Stimulated activated CD8-positive, alpha-beta memory T cell treated with anti-CD3 and anti-CD28 coated beads, Interleukin-12 subunit alpha, Interleukin-12 subunit beta, amount 100 ng/mL, for 4 hours (primary cell): ENCODE results near the gene ADGRG2.
"Not testable (repeated sequence)": the region's sequence is repeated elsewhere in the genome, so short reads cannot be mapped to it uniquely, and the experiment has no call there.

Experiments
- DNase-seq: peaks from one replicate; pipeline ENCODE4 v3.0.0-alpha.2; 2020; ENCODE audit warnings: low read depth

ADGRG2 gene

DNA sequence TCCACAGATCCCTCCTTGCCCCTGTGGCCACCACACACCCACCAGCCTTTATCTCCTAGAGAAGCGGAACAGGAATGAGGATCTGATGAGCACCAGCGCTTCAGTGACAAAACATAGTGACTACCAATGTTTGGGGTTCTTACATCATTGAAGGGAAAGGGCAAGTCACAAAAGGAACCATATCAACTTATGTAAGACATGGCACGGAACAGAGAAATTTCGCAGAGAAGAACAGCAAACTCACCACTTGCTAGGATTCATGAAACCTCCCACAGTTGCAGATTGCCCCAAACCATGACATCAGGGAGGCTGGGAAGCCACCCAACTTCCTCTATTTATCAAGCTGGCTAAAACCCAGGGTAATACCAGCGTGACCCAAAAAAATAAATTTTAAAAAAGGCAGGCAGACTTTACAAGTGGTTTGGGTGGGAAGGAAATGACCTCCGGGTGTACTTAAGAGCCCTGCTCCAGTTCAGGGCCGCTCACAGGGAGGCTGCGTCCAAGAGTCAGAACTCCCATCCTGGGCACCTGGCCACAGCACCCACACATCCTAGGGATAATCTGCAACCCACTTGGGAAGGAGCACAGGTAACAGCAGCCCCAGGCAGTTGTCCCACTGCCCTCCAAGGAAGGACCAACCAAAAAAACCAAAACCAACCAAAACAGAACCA, 36.0 kb downstream of the ADGRG2 start:
- no peak for DNase-seq

DNA sequence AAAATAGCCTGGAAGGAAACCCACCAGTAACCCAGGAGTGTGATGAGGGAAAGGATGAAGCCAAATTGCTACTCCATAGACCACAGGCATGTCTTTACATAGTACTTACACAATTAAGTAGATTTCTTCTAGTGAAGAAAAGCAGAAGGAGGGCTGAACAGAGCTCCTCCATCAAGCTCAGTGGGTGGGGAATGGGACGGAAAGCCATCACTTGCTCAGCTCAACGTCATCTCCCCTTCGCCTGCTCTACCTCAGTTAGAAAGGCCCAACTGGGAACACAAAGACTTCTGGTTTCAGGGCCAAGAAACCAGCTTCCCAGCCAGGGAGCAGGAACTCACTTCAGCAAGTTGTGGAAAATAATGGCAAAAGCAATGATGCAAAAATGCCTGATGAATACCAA, 36.6 kb downstream of the ADGRG2 start:
- DNase-seq, result no peak

DNA sequence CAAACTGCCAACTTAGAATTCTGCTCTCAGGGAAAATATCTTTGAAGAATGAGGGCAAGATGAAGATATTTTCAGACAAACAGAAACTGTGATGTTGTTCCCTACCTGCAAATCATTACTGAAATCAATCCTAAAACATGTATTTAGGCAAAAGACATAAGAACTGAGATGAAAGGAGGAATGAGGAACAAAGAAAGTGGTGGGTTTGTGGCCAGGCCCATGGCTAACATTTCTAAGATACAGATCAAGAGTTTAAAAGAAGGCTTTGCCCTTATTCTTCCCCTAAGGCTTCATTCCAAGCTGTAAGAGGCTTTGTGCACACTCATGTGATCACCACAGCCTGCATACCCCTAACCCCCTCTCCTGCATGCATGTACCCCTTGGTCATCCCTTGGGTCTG, 46.5 kb downstream of the ADGRG2 start:
- no peak for DNase-seq

DNA sequence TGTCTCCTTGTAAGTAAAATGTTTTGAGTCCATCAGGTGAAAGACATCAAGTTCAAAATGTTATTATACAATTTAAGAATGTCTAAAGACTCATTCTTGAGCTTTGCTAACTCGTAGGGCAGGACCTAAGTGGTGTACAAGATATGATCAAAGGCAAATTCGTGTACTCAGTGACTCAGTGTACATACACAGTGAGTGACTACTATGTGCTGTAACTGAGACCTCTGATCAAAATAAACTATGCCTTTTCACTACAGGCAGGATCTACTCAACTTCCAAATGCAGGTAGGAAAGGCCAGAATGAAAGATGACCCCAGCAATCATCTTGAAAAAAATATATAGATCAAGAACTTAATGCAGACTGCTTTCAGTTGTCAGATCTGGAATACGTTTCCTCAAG, 49.9 kb downstream of the ADGRG2 start:
- no peak for DNase-seq

DNA sequence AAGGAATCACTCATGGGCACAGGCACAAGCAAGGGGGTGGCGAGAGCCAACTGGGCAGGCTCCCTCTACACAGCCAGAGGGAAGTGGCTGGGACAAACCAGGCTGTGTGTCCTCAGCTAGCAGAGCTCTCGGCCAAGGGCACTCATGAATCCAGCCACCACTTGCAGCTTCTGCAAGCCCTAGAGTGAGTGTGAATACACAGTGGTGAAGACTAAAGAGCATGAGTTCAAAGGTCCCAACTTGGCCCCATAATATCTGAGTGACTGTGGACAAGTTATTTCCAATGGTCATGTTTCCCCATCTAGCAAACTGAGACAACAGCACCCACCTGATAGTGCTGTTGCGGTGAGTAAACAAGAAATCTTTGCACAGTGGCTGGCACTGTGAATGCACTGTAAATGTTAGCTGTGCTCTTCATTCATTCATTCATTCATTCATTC, 51.7 kb downstream of the ADGRG2 start:
- no peak for DNase-seq

DNA sequence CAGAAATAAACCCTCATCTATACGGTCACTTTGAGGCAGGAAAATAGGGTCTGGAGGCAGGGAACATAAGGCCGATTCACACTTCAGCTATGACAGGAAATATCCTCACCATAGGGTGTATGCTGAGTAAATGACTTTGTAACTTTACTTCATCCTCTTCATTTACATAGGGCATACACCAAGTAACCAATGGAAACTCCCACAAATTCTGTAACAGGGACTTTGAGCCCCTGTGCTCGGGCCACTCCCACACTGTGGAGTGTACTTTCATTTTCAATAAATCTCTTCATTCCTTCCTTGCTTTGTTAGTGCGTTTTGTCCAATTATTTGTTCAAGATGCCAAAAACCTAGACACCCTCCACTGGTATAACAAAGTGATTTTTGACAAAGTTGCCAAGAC, 55.3 kb downstream of the ADGRG2 start:
- DNase-seq, result not testable (repeated sequence)

DNA sequence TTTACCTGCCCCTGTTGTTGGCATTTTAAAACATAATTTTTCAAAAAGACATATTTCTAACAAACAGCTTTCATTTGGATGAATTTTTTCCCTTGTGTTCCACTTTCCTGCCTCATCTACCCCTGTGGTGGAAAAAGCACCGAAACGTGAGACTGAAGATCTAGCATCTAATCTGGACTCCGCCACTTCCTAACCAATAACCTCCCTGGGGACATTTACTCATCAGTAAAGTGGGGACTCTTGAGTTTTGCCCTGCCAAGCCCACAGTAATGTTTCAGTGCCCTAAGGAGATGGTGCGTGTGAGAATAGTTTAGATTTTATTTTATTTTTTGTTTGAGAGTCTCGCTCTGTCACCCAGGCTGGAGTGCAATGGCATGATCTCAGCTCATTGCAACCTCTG, 56.7 kb downstream of the ADGRG2 start:
- DNase-seq, result no peak

DNA sequence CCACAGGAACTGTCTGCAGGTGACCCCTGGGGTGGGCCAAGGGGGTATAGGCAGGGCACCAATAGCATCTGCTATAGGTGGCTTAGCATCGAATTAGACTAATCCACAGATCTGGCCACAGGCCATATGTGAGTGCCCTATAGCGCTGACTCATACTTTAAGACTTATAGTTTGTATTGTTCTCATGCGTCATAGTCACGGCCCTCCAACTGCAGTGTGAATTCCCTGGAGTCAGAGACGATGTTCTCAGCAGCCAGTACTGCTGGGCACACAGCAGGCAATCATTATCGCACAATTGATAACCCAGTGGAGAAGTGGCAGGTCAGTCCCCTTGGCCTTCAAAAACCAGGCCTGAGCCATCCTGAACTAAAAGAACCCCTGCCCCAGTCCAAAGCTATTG, 58.1 kb downstream of the ADGRG2 start:
- DNase-seq, result no peak

DNA sequence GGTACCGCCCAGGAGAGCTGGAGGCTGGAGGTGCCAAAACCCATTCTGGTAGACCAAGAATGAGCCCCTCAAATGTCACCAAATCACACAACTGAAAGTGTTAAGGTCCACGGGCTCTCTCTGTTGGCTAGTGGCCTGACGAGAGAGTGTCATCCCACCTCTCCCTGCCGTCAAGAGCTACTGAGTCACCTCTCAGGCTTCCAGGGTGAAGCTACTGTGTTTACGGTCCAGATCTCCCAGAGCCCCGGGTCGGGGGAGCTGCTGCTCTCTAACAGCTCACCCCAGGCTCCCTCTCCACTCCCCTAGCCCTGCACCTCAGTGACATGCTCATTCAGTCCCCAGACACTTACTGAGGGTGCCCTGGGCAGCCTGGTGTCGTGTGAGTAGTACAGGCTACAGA, 59.2 kb downstream of the ADGRG2 start:
- no peak for DNase-seq

DNA sequence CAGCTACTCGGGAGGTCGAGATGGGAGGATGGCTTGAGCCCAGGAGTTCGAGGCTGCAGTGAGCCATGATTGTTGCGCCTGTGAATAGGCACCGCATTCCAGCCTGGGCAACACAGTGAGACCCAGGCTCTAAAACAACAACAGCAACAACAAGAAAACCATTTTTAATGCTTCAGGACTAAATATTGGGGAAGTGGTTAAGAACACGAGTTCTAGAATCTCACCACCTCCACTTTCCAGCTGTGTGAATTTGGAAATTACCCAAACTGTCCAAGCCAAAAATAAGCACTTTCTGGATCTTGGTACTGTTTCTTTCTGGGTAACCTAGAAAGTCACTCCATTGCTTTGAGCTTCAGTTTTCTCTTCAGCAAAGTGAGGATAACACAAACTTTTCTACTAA, 63.2 kb downstream of the ADGRG2 start:
- no peak for DNase-seq

DNA sequence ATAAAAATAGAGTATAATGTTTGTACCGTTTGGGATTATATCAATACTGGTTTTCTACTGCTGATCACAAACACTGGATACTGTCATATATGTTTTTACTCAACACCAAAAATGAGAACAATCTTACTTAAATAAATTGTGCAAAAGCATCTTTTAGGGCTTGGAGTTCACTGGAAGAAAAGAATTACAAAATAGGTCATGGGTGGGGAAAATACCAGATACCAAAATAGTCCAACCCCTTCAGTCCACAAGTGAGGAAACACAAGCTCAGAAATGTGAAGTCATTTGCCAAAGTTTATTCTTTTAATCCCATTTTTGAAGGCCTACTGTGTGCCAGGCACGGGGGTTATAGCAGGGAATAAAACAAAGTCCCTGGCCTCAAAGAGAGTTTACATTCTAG, 64.4 kb downstream of the ADGRG2 start:
- no peak for DNase-seq

DNA sequence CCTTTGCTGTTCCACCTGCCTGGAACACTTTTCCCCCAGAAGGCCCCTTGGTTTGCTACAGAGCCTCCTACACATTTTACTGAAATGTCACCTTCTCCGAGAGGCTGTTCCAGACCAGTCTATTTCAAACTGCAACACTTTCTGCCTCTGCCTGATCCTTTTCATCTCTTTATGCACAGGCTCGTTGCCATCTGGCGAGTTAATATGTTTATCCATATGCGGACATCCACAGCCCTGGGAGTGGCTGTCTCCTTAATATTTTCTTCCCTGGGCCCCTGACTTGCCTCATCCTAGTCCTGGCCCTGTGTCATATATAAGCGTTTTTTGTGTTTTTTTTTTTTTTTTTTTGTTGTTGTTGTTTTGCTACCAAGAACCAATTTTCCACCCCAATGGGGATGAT, 73.2 kb downstream of the ADGRG2 start:
- DNase-seq, result no peak

DNA sequence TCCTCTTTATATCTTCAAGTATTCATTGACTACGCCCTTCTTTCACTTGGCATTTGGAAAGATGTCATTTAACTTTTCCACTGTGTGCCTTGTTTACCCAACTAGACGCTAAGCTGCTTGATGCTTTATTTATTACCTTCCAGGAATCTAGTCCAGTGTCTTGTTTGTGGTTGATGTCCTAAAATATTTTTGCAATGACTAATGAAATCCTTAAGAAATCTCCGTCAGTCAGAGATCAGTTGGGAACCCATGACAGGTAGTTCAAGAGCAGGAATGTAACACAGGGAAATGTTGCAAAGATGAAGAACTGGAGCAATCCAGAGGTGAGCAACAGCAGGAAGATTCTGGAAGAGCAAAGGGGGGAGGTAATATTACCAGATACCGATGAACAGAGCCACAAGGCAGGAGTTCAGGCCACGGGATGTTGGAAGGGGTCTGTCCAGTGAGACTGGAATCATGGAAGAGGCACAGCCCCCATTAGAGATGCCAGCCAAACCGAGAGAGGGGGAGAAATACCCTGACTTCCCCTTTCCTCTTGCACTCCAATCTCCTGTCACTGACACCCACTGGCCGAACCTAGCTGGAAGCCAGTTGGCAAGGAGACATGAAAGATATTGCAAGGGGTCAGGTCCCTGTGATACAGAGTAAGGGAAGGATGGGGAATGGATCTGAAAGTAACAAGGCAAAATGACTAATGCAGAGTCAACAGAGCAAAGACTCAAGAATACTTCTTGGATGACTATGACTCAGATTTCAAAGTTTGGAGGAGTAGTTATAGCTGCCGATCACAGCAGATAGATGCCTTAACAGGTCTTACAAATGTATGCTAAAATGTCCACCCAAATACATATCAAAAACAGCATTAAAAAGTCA, 75.7 kb downstream of the ADGRG2 start:
- no peak for DNase-seq

DNA sequence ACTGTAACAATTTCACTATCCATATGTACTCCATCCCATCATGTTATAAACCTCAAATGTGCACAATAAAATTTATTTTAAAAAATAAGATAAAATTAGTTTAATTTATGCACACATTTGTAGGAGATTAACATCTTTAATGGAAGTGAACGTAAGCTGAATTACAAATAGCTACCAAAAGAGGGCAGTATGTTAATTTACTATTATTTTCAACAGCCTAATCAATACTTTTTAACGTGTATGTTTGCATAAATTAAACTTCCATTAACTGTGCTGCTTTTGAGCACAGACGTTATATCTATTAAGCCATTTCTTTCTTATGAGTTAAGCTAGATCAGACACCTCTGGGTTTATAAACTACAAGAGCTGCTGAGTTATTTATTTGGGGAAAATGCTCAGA, 81.9 kb downstream of the ADGRG2 start:
- DNase-seq, result no peak

DNA sequence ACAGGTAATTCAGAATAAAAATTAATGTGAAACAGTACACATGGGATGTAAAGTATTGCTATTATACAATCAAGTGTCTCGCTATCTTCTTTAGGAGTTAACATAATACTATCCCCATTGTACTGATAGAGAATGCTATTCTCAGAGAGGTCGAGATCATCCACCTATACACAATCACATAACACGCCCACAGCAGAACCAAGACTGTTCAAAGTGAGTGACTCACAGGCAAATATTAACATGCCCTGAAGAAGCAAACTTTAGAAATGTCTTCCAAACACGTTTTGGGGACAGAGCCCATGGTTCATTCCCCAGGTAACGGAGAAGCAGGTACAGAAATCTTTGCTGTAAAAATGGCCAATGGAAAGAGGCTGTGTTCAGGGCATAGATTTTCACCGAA, 88.2 kb downstream of the ADGRG2 start:
- no peak for DNase-seq

DNA sequence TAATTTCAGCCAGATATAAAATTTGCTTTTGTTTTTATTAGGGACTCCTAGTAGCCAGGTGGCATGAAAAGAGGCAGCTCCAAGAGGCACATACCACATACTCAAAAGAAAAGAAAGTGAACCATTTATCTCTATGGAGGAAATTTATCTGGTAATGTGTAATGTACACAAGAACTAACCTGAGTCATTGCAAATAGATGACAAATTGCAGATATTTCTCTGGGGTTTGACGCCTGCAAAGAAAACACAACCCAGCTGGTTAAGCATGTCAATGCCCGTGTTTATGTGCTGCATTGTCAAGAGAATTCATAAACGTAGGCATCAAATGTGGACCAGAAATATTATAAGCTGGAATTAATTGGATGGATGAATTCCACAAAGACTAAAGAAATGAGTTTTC, 91.5 kb downstream of the ADGRG2 start:
- no peak for DNase-seq

DNA sequence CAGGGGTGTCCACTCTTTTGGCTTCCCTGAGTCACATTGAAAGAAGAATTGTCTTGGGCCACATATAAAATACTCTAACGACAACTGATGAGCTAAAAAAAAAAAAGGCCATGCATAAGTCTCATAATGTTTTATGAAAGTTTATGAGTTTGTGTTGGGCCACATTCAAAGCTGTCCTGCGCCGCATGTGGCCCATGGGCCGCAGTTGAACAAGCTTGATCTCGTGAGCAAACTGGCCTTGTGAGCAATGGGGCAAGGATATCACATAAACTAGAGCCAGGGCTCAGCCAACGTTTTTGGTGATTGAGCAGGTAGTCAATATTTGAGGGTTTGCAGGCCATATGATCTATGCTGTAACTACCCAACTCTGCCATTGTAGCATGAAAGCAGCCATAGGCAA, 93.7 kb downstream of the ADGRG2 start:
- DNase-seq, result no peak

DNA sequence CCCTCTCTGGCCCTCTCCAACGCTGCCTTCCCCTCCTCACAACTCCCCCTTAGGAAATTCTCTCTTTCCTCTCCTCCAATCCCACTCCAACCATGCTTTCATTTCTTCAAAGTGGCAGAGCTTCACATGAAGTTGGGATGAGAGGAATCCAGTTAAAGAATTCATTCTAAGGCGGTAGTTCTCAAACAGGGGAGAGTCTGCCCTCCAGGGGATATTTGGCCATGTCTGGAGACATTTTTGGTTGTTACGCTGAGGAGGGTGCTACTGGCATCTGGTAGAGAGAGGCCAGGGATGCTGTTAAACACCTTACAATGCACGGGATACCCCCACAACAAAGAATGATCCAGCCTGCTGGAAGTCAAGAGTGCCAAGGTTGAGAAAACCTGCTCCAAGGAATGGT, 97.9 kb downstream of the ADGRG2 start:
- no peak for DNase-seq

DNA sequence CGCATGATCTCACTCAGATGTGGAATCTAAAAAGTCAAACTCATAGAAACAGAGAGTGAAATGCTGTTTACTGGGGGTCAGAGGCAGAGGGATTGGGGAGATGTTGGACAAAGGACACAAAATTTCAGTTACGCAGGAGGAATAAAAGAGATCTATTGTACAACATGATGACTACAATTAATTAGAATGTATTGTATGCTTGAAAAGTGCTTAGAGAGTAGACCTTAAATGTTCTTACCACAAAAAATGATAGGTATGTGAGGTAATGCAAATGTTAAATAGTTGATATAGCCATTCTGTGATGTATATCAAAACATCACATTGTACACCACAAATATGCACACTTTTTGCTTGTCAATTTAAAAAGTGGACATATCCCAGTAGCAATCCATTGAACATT, 102.3 kb downstream of the ADGRG2 start:
- DNase-seq, result no peak

DNA sequence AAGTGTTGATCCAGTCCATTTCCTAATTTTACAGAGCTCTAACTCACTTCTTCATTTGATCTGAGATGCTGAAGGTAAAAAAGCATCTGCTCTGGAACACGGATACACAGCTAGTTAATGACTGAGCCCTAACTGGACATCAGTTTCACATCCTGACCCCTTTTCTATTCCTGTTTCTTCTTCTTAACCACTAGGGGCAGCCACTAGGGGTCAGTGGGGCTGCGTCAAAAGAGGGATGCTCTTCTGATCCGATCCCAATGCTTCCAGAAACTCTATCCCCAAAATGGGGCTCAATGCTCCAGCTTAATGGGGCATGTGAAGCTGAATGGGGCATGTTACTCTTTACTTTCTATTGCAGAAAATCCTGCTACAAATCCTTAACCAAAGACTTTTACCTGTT, 105.0 kb downstream of the ADGRG2 start:
- DNase-seq, result no peak

DNA sequence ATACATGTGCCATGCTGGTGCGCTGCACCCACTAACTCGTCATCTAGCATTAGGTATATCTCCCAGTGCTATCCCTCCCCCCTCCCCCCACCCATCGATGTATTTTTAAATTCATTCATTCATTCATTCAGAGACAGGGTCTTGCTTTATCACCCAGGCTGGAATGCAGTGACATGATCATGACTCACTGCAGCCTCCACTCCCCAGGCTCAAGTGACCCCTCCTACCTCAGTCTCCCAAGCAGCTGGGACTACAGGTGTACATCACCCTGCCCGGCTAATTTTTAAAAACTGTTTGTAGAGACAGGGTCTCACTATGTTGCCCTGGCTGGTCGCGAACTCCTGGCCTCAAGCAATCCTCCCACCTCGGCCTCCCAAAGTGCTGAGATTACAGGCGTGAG, 105.7 kb downstream of the ADGRG2 start:
- not testable (repeated sequence) for DNase-seq

DNA sequence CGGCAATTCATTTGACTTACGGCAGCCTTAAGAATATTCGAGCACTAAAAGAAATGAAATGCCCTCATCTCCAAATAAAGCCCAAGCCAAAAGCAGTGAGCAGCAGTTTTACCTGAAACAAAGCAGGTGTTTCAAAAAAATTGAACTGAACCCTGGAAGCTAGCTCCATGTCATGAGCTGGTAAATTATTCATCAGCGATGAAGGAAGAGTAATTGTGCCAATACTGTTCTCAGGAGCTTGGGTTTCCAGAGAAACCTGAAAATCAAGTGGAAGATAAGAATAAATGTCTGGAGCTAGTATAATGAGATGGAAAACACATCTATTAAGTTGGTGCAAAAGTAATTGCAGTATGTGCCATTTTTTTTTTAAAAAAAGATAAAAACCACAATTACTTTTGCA, 114.4 kb downstream of the ADGRG2 start:
- DNase-seq, result no peak

DNA sequence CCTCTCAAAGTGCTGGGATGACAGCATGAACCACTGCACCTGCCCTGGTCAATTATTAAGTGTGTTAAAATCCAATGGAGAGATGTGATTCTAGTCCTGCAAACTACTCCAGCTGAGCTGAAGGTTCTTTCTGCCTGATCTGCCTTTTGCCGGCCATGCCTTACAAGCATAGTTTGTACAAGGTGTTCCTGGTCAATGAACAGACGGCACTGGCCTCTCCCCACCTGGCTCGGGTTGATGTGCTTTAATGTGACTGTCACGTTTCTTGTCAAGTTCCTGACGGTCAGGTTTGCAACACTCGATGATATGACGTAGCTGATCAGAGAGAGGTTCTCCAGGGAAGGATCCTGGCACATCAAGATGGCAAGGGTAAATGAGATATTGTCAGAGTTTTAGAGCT, 115.3 kb downstream of the ADGRG2 start:
- DNase-seq, result no peak

DNA sequence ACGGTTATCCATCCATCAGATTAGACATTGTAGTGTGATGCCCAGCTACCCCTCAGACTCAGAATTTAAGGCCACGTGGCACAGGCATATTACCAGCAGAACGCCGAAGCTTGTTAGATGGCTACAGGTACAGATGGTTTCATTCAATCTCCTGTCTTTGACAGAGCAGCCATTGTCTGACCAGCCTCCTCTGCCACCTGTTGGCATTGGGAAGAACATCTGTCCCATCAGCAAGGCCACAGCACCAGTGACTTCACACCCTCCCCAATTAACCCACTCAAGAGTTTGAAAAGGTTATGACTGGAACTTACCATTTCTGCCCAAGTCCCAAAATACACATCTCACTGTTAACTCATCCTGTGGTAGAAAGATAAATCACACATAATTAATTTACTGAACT, 116.4 kb downstream of the ADGRG2 start:
- no peak for DNase-seq
